Measurements from ENCODE around the gene PDPR.
"Not testable (repeated sequence)": the region's sequence is repeated elsewhere in the genome, so short reads cannot be mapped to it uniquely, and the experiment has no call there.

DNA sequence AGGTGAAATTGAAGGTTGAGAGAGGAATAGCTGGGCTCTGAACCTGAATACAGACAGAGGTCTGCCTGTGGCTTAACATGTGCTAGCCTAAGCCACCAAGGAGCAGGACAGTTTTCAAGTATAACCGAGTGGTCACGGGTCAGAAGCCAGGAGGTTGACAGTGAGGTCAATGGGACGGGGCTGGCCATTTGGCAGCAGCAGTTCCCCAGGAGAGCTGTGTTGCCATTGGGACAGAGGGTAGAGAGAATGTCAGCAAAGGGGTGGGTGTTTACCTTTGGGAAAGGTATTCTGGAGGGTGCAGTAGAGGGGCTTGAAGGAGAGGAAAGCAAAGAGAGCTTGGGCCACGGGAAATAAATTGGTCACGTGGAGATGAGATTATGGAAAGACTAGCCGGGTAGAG, 4.2 kb downstream of the PDPR start:
- TF ChIP-seq, protein P1, sequence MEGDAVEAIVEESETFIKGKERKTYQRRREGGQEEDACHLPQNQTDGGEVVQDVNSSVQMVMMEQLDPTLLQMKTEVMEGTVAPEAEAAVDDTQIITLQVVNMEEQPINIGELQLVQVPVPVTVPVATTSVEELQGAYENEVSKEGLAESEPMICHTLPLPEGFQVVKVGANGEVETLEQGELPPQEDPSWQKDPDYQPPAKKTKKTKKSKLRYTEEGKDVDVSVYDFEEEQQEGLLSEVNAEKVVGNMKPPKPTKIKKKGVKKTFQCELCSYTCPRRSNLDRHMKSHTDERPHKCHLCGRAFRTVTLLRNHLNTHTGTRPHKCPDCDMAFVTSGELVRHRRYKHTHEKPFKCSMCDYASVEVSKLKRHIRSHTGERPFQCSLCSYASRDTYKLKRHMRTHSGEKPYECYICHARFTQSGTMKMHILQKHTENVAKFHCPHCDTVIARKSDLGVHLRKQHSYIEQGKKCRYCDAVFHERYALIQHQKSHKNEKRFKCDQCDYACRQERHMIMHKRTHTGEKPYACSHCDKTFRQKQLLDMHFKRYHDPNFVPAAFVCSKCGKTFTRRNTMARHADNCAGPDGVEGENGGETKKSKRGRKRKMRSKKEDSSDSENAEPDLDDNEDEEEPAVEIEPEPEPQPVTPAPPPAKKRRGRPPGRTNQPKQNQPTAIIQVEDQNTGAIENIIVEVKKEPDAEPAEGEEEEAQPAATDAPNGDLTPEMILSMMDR (IDR thresholded peaks at IDR 0.05), result not testable (repeated sequence)
- TF ChIP-seq POLR2A (IDR thresholded peaks at IDR 0.05), result not testable (repeated sequence)

Measured in Peyer's patch (tissue), 4 donors.